ENCODE results near the gene ZNF586.
A peak's percentile ranks its signal among the peaks of the same experiment; 100 is the strongest.
"Not testable (repeated sequence)": the region's sequence is repeated elsewhere in the genome, so short reads cannot be mapped to it uniquely, and the experiment has no call there.

ZNF586 gene

DNA sequence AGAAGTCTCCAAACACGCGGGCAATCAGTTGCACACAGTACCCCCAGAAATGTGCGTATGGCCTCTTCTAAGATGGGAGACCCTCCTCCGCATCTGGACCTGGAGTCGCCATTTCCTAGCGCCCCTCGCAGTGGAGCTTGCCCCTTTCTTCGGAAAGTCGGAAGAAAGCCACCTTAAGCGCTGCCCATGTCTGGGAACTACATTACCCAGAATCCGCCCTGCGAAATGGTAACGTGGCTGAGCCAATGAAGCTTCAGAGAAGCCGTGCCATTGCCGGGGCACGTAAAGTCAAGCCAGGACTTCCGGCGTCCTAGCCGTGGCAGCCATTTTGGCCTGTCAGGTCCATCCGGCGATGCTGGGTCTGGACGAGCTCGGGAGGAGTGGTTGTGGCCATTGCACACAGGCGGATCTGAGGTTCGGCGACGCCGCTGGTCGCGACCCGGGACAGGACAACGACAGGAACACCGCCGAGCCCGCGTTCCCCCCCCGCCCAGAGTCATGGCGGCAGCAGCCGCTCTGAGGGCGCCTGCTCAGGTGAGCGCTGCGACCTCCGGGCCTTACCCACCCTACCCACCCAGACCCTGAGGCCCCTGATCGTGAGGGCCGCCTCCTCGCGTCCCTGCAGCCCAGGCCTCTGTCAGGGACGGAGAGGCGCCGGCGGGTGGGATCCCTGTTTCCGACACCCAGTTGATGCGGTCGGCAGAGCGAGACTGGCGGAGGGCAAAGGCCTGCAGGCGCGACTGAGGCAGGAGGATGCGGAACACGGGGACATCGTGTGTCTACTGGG lies at the start of gene ZNF586:
Gene ZNF586, plus strand, starts transcription at position 332 of the 787 bp plus-strand sequence. Its CDS starts 167 bp downstream, at position 499.
- peak; percentile 95 for DNase-seq (ENCODE audit: low spot score)

DNA sequence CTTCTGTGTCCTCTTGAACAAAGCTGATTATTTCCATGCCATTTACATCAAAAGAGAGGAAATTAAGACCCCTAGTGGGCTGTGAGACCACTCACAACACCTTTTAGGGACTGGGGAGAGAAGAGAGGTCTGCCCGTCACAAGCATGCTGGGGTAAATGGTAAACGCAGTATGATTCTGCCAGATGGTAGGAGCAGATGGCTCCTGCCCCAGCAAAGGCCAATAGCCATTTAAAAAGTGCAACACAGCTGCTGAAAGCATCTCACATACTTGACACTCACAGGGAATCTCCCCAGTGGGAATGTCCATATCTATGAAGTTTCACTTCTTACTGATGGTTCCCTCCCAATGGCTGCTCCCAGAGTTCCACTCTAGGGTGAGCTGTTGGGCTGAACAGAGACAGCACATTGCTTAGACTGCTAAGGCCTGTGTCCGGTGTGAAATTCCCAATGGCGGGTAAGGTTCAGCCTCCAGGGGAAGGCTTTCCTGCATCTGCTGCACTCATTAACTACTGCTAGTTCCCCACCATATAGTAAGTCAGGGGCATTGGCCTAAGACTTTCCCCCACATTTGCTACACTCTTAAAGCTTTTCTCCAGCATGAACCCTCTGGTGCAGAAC lies 49.5 kb upstream of the ZNF586 start:
- no peak for DNase-seq (ENCODE audit: low spot score)

DNA sequence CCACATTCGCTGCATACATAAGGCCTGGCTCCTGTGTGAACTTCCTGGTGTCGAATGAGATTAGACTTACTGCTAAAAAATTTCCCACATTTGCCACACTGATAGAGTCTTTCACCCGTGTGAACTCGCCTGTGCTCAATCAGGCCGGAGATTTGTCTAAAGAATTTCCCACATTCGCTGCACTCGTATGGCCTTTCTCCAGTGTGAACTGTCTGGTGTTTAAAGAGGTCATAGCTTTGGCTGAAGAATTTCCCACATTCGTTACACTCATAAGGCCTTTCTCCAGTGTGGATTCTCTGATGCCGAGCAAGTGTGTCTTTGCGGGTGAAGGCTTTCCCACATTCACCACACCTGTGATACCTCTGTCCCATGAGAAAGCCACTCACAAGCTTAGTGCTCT lies 48.6 kb upstream of the ZNF586 start:
- no peak for DNase-seq (ENCODE audit: low spot score)

DNA sequence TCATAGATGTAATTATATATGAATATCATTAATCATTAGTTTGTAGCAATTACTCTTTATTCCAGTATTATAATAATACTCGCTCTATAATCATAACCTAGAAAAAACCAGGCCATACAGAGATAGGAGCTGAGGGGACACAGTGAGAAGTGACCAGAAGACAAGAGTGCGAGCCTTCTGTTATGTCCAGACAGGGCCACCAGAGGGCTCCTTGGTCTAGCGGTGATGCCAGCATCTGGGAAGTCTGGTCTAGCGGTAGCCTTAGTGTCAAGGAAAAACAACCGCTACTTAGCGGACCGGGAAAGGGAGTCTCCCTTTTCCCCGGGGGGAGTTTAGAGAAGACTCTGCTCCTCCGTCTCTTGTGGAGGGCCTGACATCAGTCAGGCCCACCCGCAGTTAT lies 31.2 kb upstream of the ZNF586 start:
- DNase-seq (ENCODE audit: low spot score) = not testable (repeated sequence)

DNA sequence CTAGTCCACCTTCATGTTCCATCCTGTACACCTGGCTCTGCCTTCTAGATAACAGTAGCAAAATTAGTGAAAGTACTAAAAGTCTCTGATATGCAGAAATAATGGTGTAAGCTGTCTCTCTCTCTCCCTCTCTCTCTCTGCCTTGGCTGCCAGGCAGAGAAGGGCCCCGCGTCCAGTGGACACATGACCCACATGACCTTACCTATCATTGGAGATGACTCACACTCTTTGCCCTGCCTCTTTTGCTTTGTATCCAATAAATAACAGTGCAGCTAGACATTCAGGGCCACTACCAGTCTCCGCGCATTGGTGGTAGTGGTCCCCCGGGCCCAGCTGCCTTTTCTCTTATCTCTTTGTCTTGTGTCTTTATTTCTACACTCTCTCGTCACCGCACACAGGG lies 30.7 kb upstream of the ZNF586 start:
- DNase-seq (ENCODE audit: low spot score) = not testable (repeated sequence)

DNA sequence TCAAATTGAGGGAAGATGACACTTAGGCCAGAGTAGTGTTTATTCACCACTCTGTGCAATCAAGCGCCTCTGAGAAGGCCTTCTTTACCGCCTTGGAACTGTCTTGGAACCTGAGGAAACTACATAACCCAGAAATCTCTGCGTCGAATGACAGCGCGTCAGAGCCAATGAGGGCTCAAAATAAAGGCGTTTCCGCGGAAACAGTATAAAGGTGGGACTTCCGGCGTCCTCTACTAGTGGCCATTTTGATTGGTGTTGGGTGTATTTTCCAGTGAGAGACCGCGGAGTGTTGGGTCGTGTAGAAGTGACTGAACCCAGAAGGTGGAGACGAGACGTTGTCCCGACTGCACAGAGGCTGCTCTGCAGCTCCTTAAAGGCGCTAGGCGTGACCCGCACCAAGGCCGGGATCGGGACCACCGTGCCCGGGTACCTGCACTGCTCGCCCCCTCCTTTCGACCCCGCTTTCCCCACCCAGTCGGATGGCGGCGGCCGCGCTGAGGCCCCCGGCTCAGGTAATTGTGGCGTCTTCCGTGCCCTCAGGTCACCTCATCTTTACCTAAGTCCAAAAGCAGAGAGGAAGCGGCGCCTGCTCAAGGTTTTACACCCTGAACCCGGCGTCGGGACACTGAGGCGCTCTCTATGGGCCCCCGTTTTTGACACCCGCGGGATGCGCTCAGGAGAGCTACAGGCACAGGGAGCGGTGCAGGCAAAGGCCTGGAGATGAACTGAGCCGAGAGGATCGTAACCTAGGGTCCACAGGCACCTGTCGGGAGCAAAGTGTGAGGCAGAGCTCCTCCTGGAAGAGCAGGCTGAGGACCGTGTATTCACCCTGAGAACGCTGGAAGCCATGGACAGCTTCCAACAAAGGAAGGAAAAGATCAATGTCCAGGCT lies 22.6 kb upstream of the ZNF586 start, which contains the start of gene ZNF776:
Gene ZNF776, plus strand, starts transcription at position 236 of the 892 bp plus-strand sequence. Its CDS starts 244 bp downstream, at position 480.
- peak; percentile 94 for DNase-seq (ENCODE audit: low spot score)

DNA sequence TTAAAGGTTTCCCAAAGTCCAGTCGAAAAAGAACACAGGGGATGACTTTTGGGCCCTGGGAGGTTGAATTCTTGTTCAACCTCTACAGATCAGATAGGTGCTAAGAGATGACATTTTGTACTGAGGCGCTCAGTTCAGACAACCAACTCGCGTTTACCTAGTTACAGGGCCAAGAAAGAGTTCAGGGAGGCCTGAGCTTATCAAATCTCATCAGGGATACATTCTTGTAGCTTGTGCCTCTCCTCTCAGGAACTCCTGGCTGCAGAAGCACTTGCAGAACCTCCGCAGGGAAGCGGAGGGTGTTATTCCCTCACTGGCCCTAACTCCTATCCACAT lies 22.0 kb upstream of the ZNF586 start:
- DNase-seq (ENCODE audit: low spot score) = no peak

DNA sequence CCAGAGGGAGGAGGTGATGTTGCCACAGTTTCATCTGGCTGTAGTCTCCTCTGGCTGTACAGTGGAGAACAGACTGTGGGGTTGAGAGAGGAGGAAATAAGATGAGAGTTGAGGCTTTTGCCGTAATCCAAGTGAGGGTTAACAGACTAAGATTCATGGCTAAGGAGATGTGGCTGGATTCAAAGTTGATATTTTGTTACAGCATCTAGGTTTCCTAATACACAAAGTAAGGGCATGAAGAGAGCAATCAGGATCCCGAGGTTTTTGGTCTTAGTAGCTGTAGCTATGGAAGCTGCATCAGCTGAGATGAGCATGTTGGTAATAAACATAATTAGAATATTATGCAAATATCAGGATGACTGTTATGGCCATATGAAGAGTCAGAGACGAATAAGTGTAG lies 21.4 kb upstream of the ZNF586 start:
- DNase-seq (ENCODE audit: low spot score) = no peak

DNA sequence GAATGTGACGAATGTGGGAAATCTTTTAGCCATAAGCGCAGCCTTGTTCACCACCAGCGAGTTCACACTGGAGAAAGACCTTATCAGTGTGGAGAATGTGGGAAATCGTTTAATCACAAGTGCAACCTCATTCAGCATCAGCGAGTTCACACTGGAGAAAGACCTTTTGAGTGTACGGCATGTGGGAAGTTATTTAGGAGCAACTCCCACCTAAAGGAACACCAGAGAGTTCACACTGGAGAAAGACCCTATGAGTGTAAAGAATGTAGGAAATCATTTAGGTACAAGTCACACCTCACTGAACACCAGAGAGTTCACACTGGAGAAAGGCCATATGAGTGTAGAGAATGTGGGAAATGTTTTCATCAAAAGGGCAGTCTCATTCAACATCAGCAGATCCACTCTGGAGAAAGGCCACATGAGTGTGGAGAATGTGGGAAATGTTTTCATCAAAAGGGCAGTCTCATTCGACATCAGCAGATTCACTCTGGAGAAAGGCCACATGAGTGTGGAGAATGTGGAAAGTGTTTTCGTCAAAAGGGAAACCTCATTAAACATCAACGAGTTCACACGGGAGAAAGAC lies 15.3 kb upstream of the ZNF586 start:
- DNase-seq (ENCODE audit: low spot score) = no peak

DNA sequence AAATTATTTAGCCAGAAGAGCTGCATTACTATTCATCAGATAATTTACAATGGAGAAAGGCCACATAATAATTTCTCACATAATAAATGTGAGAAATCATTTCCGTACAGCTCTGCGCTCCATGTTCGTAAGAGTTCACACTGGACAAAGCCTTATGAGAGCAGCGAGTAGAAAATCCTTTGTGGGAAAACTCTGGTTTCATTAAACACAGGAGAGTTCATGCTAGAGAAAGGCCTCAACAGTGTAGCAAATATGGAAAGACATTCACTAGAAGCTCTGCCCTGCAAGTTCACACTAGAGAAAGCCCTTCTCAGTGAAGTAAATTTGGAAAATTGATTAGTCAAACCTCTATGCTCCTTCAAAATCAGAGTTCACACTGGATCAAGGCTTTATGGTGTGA lies 14.4 kb upstream of the ZNF586 start:
- no peak for DNase-seq (ENCODE audit: low spot score)

DNA sequence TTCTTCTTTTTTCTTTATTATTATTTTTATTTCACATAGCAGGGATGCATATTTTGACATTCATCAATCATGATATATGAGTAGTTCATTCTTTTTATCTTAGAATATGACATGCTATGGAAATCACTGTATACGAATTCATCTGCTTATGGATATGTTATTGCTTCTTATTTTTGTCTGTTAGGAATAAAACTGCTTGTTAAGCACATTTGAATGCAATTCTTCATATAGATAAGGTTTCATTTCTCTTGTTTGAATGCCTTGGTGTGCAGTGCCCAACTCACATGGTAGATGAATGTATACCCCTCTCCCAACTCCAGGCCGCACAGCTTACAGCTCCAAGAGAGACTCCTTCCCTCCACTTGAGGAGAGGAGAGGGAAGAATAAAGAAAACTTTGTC lies 11.5 kb upstream of the ZNF586 start:
- DNase-seq (ENCODE audit: low spot score) = no peak

DNA sequence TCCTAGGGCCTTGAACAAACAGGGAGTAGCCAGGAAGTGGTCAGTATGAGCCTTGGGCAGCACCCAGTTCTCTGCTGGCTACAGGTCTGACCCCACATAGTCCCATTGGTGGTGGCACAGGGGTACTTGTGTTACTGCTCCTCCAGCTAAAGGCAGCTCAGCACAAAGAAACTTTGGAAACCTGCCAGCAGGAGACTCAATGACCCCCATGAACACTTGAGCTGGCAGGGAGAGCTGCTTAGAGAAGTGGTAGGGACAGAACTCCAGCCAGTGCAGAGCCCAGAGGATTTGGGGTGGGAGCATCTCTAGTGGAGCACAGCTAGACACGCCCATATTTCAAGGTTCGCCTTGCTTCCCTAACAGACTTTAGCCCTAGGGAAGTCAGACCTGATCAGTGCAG lies 10.4 kb upstream of the ZNF586 start:
- no peak for DNase-seq (ENCODE audit: low spot score)

DNA sequence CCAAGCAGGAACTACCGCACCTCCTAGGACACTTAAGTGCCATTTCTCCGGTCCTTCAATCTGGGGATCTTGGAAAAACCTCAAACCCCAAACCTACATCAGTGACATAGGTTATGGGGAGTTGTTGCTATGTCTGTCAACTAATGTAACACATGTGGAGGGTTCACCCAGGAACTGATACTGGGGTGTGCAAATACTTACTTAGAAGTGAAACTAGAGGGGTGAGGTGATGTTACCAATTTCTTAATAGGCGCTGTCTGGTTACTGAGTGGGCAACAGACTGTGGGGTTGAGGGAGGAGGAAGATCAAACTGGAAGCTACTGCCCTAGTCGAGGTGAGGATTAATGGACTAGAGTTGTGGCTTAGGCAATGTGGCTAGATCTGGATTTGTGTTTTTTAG lies 1.9 kb downstream of the ZNF586 start:
- DNase-seq (ENCODE audit: low spot score) = peak; percentile 30

DNA sequence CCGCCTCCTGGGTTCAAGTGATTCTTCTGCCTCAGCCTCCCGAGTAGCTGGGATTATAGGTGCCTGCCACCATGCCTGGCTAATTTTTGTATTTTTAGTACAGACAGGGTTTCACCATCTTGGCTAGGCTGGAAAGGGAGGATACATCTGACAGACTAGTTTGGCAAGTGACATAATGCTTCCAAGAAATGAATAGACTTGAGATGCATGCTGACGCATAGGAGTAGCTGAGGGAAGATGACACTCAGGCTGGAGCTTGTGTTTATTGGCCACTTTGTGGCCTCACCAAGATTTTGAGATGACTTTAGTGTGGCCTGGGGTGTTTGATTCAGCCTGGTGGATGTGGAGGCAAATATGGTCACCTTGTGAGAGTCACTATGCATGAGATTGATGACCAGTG lies 4.0 kb downstream of the ZNF586 start:
- DNase-seq (ENCODE audit: low spot score) = no peak

DNA sequence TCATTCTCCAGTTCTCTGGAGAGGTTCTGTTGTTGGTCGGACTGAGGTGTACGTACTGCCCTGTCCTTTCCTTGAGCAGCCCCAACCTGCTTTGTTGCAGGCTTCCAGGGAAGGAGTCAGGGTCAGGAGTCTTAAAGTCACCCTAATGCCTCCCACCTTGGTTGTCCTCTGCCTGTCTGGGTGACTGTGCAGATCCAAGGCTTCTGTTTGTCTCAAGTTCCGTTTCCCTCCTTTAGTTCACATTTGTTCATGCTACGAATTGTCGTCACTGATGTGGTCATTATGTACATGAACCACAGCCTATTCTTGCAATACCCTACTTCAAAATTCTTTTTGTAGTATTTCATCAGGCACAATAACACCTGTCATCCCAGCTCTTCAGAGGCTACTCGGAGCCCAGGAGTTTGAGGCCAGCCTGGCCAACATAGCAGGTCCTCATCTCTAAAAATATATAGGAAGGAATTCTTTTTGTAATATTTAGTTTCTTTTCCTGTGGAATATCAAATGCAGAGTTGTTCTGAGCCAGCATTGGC lies 7.4 kb downstream of the ZNF586 start:
- DNase-seq (ENCODE audit: low spot score) = no peak

DNA sequence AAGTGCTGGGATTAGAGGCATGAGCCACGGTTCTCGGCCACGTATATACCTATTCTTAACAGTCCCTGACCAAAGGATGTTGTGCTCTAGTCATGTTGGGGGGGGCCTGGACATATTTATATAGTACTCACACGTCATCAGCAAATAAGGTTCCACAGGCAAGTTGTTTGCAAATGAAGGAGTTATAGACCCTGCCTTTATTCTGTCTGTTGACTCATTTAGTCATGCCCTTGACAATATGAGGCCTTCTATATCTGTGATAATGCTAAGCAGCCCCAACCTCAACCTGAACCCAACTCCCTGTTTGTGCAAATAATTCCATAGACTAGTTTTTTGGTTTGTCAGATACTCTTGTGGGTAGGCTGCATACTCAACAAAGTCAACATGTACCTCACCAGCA lies 8.9 kb downstream of the ZNF586 start:
- DNase-seq (ENCODE audit: low spot score) = no peak

DNA sequence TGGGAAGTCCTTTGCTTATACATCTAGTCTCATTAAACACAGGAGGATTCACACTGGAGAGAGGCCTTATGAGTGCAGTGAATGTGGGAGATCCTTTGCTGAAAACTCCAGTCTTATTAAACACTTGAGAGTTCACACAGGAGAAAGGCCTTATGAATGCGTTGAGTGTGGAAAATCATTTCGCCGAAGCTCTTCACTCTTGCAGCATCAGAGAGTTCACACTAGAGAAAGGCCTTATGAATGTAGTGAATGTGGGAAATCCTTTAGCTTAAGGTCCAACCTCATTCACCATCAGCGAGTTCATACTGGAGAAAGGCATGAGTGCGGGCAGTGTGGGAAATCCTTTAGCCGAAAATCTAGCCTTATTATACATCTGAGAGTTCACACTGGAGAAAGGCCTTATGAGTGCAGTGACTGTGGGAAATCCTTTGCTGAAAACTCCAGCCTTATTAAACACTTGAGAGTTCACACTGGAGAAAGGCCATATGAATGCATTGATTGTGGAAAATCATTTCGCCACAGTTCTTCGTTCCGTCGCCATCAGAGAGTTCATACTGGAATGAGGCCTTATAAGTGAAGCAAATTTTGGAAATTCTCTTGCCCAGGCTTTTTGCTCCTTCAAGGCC lies 9.9 kb downstream of the ZNF586 start:
- no peak for DNase-seq (ENCODE audit: low spot score)

DNA sequence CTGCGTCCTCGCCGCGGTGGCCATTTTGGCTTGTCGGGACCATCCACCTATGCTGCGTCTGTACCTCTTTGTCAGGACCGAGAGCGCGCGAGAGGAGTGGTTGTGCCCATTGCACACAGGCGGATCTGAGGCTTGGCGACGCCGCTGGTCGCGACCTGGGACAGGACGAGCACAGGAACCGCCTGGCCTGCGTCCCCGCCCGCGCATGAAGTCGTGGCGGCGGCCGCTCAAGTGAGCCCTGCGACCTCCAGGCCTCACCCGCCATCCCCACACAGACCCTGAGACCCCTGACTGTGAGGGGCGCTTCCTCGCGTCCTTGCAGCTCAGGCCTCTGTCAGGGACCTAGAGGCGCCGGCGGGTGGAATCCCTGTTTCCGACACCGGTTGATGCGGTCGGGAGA lies 16.8 kb downstream of the ZNF586 start:
- no peak for DNase-seq (ENCODE audit: low spot score)

DNA sequence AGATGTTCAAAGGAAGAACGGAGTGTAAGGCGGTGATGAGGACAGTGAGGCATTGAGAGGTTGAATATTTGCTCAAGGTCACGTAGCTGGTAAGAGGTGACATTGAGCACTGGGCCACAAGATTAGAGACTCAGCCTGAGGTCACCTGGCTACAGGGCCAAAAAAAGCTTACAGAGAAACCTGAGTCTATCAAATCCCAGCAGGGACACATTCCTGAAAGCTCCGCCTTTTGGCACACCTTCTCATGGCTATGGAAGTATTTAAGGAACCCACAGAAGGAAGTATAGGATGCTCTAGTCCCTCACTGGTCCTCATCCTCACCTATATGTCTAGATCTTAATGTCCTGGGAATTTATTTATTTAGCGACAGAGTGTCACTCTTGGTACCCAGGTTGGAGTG lies 17.4 kb downstream of the ZNF586 start:
- DNase-seq (ENCODE audit: low spot score) = no peak

DNA sequence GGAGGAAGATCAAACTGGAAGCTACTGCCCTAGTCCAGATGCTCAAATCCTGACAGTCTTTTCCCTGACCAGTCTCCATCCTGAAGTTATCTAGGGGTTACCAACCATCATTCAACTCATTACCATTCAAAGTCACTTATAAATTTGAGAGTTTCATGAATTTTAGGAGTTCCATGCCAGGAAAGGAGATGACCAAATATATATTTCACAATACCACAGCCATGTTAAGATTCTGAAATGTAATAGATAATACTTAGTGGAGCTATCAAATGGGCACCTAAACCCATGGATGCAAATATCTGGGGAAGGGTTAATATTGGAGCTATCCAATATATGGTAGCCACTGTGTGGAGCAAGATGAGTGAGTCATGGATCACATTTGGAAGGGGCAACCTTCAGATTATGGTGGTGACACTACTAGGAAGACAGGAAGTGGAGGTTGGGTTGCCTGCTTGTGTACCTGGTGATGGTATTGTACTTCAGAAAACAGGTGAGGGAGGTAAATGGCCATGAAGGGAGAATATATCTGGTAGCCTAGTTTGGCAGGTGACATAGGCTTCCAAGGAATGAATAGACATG lies 18.7 kb downstream of the ZNF586 start:
- DNase-seq (ENCODE audit: low spot score) = no peak

DNA sequence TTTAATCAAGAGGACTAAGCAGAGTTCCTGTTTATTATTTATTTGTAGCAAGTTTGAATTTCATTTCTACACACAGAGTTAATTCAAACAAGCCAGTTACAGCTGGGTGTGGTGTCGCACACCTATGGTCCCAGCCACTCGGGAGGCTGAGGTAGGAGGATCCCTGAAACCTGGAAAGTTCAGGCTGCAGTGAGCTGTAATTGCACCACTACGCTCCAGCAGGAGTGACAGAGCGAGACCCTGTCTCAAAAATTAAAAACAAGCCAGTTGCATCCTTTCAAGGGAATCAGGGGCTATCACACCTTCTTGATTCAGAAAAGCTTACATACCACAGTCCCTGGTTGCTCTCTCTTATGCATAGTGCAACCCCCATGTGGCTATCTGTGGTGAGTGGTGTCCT lies 19.8 kb downstream of the ZNF586 start:
- no peak for DNase-seq (ENCODE audit: low spot score)
